Measurements from ENCODE around the gene EVC2. TPM values are rescaled to one million over a fixed set of nuclear protein-coding genes. Genes with fewer than 3 reads are reported as not detected.

Gene EVC2
- total RNA-seq, 6 experiments from 2014 or later, result 0.24 to 0.93 (median 0.53) TPM

DNA sequence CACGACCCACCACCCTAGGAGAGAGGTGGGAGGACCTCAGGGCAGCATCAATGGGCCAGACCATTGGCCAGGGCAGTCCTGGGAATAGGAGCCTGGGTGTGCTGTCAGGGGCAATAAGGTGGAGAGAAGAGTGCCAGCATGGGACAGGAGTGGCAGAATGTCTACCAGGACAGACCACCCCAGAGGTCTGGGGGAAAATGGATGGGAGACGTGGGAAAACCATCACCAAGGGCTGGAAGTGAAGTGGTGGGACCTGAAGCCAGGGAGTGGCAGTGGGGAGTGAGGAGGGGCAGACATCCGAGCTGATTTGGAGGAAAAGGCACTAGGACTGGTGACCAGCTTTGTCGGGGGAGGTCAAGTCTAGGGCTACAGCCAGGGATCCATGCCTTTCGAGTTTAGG, 993 bp downstream of the EVC2 start:
- Histone ChIP-seq H3K27me3 (peaks cover 0 to 9% of the 10 kb centered on the region in 2 donors), H3K27ac (no peak overlapping the region), H3K9me3 (no peaks in the 10 kb centered on the region), H3K4me3 (no peak overlapping the region), H3K36me3 (no peaks in the 10 kb centered on the region), H3K4me1 (peaks cover 0 to 6% (median 0%) of the 10 kb centered on the region in 4 donors)
- DNase-seq (no peak), ATAC-seq (no peak)
- intact Hi-C loops (cut with DNase I), result no loop called here
- TF ChIP-seq, protein P1, sequence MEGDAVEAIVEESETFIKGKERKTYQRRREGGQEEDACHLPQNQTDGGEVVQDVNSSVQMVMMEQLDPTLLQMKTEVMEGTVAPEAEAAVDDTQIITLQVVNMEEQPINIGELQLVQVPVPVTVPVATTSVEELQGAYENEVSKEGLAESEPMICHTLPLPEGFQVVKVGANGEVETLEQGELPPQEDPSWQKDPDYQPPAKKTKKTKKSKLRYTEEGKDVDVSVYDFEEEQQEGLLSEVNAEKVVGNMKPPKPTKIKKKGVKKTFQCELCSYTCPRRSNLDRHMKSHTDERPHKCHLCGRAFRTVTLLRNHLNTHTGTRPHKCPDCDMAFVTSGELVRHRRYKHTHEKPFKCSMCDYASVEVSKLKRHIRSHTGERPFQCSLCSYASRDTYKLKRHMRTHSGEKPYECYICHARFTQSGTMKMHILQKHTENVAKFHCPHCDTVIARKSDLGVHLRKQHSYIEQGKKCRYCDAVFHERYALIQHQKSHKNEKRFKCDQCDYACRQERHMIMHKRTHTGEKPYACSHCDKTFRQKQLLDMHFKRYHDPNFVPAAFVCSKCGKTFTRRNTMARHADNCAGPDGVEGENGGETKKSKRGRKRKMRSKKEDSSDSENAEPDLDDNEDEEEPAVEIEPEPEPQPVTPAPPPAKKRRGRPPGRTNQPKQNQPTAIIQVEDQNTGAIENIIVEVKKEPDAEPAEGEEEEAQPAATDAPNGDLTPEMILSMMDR (IDR thresholded peaks at IDR 0.05), result no peak
- TF ChIP-seq POLR2A (IDR thresholded peaks at IDR 0.05), result no peak
- 15% methylated on average over 4 of the region's 5 CpGs for WGBS (ENCODE audit: insufficient coverage, low coverage, low lambda C conversion rate, missing lambda C conversion rate)

DNA sequence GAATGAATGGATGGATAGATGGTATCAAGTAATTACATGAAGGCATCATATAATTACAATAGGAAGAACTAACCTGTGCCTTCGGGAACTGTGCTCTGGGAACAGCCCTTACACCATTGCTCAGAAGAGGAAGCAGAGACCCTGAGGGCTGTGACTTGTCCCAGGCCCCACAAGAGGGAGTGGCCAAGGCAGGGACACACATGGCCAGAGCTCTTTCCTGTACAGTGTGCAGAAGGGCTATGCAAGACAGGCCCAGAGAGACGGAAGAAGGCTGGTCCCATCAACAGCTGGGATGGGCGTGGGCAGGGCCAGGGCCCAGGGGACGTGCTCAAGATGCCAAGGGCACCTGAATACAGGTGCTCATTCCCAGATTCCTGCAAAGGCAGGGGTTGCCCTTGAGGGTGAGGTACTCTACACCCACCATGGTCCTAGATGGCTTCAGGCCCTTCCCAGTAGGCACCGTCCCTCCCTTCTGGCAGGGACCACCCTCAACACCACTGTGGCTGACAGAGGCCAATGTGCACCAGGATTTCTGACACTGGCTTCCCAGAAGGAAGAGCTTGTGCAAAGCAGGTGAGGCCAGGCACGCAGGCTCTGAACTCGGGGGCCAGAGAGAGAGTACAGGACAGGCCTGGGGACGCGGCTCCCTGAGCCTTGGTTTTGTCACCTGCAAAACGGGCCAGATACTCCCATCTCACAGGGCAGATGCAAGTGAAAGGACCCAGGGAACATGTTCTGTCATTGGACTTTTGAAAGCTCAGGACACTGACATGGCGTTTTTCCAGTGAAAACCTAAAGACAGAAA, 1.7 kb downstream of the EVC2 start:
- DNase-seq, result no peak
- Histone ChIP-seq H3K27ac (no peak overlapping the region), H3K27me3 (peaks cover 0 to 9% of the 10 kb centered on the region in 2 donors), H3K9me3 (no peaks in the 10 kb centered on the region), H3K4me3 (no peak overlapping the region), H3K4me1 (peaks cover 0 to 6% (median 0%) of the 10 kb centered on the region in 4 donors), H3K36me3 (no peaks in the 10 kb centered on the region)
- WGBS (ENCODE audit: insufficient coverage, low coverage, low lambda C conversion rate, missing lambda C conversion rate), result 62% methylated on average over 5 of the region's 11 CpGs
- intact Hi-C loops (cut with DNase I), result no loop called here
- no peak for ATAC-seq
- TF ChIP-seq, protein P1 (IDR thresholded peaks at IDR 0.05), result no peak
- TF ChIP-seq POLR2A (IDR thresholded peaks at IDR 0.05), result no peak

- Histone ChIP-seq H3K9me3 (no peaks in the 10 kb centered on the region), H3K4me3 (no peak overlapping the region), H3K27ac (no peak overlapping the region), H3K36me3 (no peaks in the 10 kb centered on the region), H3K4me1 (peaks cover 0 to 4% (median 0%) of the 10 kb centered on the region in 4 donors), H3K27me3 (peaks cover 0 to 9% of the 10 kb centered on the region in 2 donors)
- no peak for TF ChIP-seq POLR2A (IDR thresholded peaks at IDR 0.05)
- TF ChIP-seq, protein P1 (IDR thresholded peaks at IDR 0.05), result no peak
- WGBS (ENCODE audit: insufficient coverage, low coverage, low lambda C conversion rate, missing lambda C conversion rate), result 45% methylated on average over 4 of the region's 5 CpGs
- intact Hi-C loops (cut with DNase I), result no loop called here
- DNase-seq (no peak), ATAC-seq (no peak)
Observed at GRCh38 chr4:5705647-5706320, 2.6 kb downstream of the EVC2 start.

- no peak for DNase-seq
- 73% methylated on average over 6 of the region's 6 CpGs for WGBS (ENCODE audit: insufficient coverage, low coverage, low lambda C conversion rate, missing lambda C conversion rate)
- intact Hi-C loops (cut with DNase I), result no loop called here
Observed at GRCh38 chr4:5704276-5704675, 4.1 kb downstream of the EVC2 start.

More at GRCh38 chr4:5704276-5704675, 4.1 kb downstream of the EVC2 start:
- H3K27ac ChIP-seq, result no peak overlapping the region
- H3K4me1 ChIP-seq, result no peaks in the 10 kb centered on the region
- no peaks in the 10 kb centered on the region for H3K36me3 ChIP-seq
- H3K27me3 ChIP-seq, result peaks cover 0 to 8% of the 10 kb centered on the region in 2 donors
- TF ChIP-seq, protein P1 (IDR thresholded peaks at IDR 0.05), result no peak
- no peak for TF ChIP-seq POLR2A (IDR thresholded peaks at IDR 0.05)
- ATAC-seq, result no peak
- H3K4me3 ChIP-seq, result no peak overlapping the region
- no peaks in the 10 kb centered on the region for H3K9me3 ChIP-seq
